ENCODE results near the gene DPH7.
"Not testable (repeated sequence)": the region's sequence is repeated elsewhere in the genome, so short reads cannot be mapped to it uniquely, and the experiment has no call there.

The DPH7 gene

DNA sequence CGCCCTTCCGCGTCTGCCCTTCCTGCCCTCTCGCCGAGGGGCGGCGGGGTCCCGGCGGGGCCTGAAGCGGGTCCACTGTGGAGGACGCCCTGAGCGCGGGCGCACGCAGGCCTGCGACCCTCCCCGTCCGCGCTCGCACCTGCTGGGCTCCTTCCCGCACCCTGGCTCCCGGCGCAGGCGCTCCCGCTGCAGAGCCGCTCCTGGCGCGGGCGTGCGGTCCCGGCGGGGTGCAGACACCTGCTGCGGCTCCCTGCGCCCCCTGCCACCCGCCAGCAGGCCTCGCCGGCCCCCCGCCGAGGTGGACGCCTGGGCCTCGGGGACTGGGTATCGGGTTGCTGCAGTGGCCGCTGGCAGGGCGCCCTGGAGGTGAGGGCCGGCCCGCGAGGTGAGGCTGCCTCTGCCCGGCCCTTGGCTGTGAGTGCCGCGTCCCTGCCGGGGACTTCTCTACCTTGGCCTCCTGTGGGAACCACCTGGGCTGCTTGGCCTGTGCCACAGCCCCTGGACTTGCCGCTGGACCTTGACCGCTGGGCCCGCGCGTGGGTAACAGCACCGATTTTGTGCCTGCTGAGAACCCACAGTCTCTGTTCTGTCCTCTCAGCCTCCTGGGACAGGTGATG lies 27.4 kb upstream of the DPH7 start:
- no peak for DNase-seq

DNA sequence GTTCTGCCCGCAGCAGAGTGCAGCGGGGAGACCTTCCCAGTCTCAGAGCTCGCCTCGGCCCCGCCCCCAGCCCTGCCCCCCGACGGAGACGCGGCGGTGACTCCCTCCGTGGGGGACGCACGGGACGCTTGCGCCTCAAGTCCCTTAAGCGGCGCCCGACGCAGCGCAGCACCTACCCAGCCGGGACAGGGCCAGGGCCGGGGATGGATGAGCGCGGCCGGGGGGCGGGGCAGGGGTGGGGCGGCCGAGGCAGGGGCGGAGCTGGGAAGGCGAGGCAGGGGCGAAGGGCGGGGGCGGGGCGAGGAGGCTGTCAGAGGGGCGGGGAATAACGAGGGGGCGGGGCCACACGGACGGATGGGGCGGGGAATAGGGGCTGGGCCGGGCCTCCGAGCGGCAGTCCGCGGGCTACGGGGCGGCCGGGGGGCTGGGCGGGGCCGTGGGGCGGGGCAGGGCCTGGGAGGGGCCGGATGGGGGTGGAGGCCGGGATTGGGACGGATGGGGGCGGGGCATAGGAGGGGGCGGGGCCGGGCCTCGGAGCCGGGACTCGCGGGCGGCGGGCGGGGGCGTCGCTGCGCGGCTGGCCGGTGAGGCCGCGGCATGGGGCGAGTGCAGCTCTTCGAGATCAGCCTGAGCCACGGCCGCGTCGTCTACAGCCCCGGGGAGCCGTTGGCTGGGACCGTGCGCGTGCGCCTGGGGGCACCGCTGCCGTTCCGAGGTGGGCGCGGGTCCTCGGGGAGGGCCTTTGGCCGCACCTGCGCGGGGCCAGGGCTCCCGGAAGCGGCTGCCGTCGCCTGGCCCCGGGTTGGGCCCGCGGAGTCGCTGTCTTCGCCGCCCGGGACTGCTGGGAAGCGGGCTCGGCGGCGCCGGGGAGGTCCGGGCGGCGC lies 26.6 kb upstream of the DPH7 start, which contains the start of gene ARRDC1:
Gene ARRDC1 (plus strand): TSS at position 566 of the 884 bp plus-strand sequence. CDS start 32 bp downstream, at position 598.
- DNase-seq: peak; percentile 68

DNA sequence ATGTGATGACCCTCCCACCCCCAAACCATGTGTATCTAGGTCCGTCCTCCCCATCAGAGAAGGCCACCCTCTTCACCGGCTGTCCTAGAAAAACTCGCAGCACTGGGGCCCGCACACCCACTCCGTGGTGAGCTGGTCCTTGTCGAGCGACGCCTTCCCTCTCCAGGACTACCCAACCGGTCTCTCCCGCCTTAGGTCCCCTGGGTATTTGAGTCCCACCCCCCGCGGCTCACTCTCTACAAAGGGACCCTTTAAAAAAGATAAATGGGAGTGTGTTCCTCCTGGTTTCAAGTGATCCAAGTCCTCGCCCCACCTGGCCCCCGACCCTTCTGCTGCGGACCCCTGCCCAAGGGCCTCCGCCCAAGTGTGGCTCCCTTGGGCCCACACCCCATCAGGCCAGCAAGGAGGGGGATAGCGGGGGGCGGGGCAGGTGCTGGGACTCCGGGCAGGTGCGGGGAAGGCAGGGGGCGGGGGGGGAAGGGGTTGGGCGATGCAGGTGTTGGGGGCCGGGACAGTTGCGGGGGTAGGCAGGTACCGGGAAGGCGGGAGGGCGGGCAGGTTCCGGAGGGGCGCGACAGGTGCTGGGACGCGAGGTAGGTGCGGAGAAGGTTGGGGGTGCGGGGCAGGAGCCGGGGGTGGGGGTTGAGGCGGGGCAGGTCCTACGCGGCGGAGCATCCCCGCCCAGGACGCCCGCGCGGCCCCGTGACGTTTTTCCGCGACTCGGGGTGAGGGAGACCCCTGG lies 25.8 kb upstream of the DPH7 start:
- DNase-seq: no peak

DNA sequence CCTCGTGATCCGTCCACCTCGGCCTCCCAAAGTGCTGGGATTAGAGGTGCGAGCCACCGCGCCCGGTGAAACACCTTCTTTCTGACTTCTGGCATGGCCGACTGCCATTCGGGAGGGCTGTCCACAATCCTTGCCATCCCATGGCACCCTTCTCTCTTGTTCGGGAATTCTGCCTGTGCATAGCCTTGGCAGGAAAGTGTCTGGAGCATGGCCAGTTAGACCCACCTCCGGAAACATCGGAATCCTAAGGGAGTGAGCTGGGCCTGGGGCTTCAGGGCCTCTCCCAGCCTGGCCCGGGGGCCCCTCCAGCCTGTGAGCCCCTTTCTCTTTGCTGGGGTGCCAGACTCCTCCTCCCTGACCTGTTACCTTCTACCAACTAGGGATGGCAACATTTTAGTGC lies 25.2 kb upstream of the DPH7 start:
- DNase-seq: no peak

DNA sequence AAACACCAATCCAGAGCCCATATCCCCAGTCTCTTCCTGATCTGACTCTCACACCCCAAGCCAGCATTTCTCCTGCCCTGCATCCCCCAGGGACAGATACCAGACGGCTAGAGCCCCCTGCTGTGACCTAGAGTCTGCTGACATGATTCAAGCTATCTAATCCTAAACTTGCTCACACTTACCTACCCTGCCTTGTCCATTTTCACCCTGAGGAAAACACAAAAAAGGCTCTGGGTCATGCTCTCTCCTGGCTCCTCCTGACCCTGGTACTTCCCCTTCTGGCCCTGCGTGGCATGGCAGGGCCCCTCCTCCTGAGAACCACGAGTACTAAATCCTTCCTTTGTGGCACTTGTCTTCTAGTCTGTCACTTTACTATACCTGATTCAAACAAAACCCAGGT lies 23.9 kb upstream of the DPH7 start:
- DNase-seq: no peak

DNA sequence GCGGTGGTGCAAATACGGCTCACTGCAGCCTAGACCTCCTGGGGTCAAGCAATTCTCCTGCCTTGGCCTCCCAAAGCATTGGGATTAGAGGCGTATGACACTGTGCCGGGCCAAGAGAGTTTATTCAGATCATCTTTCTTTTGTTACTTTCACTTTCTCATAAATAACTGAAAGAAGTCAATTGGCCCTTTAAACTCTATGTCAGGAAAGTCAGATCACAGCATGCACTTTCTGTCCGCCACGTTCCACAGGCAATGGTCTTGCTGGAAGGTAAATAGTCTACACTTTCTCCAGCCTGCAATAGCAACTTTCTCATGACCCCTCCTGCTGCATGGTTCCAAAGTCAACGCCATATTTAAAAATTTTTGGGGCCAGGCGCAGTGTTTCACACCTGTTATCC lies 20.2 kb upstream of the DPH7 start:
- no peak for DNase-seq

DNA sequence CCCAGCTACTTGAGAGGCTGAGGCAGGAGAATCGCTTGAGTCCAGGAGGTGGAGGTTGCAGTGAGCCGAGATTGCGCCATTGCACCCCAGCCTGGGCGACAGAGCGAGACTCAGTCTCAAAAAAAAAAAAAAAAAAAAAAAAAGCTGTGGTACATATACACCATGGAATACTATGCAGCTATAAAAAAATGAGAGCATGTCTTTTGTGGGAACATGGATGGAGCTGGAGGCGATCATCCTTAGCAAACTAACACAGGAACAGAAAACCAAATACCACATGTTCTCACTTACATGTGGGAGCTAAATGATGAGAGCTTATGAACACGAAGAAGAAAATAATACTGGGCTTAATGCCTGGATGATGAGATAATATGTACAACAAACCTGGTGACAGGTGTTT lies 17.9 kb upstream of the DPH7 start:
- DNase-seq: not testable (repeated sequence)

DNA sequence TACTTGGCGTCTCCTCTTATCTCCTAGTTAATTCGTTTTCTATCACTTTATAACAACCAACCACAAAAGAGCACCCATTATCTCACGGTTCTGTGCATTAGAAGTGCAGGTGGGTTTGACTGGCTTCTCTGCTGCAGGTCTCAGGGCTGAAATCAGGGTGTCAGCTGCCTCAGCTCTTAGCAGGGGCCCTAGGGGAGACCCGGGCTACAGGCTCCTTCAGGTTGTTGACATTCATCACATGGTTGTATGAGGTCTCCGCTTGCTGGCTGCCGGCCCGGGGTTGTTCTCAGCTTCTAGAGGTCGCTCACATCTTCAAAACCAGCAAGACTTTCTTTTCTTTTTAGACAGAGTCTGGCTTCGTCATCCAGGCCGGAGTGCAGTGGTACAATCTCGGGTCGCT lies 14.5 kb upstream of the DPH7 start:
- no peak for DNase-seq

DNA sequence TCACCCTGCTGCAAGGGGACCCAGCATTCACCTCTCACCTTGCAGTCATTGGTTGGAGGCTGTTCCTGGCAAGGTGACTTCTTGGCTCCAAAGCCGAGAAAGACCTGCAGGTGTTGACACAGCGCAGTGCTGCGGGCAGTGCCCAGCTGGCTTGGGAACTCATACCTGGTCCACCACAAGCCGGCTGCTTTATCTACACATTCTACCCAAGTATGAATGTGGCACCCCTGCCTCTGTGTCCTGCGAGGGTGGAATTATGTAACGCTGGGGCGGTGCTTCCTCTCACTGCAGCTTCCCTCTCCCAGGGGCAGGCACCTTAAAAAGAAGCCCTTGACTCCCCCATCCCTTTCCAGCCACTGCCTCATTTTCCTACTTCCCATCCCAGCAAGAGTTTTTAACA lies 14.0 kb upstream of the DPH7 start:
- no peak for DNase-seq

DNA sequence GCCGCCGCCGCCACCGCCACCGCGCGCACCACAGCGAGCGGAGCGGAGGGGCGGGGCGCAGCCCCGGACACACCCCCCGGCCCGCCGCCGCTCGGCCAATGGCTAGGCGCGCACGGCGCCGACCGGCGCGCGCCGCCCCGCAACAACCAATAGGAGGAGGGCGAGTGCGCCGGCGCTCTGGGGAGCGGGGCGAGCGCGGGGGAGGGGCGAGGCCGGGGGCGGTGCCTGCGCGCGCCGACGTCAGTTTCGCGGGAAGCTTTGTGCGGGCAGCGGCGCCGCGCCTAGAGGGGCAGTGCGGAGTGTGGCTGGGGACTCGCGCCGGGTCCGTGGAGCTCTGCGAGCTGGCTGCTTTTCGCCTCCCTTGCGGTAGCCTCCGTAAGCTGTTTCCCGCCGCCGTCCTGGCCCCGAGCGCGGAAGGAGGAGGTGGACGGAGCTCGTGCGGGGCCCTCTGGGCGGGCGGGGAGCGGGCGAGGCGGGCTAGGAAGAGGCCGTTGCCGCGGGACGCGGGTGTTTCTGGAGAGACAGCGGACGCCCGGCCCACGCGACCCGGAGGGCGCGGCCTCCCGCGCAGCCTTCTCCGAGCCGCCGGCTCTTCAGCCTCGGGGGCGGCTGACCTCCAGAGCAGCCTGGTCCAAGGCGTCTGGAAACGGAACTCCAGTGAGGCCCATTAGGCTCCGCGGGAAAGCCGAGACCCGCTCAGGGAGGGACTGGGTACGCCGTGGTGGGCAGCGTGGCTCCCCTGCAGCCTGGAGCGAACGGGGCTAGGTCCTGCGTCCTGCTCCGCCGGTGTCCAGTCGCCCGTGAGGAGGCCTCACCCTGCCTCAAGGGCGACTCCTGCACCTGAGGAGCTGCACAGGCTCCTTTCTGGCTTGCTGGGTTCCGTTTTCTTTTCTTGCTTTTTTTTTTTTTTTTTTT lies 12.0 kb upstream of the DPH7 start, which contains the start of gene ZMYND19:
Gene ZMYND19 (minus strand): TSS at position 44 of the 915 bp plus-strand sequence. CDS start 249 bp downstream, outside the sequence.
- peak; percentile 19 for DNase-seq

DNA sequence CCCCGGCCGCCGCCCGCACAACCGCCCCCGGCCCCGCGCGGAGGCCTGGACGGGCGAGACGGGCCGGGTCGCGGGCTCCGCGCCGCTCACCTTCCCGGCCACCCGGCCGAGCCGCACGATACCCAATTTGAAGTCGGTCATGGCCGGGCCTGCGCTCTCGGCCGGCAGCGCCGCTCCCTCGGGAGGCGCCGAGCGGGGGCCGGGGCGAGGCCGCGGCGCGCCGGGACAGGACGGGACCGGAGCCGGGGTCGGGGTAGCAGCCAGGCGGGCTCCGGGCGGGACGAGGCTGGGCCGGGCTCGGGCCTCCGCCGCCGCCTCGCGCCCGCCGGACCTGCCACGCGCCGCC lies 11.4 kb upstream of the DPH7 start:
- no peak for DNase-seq

DNA sequence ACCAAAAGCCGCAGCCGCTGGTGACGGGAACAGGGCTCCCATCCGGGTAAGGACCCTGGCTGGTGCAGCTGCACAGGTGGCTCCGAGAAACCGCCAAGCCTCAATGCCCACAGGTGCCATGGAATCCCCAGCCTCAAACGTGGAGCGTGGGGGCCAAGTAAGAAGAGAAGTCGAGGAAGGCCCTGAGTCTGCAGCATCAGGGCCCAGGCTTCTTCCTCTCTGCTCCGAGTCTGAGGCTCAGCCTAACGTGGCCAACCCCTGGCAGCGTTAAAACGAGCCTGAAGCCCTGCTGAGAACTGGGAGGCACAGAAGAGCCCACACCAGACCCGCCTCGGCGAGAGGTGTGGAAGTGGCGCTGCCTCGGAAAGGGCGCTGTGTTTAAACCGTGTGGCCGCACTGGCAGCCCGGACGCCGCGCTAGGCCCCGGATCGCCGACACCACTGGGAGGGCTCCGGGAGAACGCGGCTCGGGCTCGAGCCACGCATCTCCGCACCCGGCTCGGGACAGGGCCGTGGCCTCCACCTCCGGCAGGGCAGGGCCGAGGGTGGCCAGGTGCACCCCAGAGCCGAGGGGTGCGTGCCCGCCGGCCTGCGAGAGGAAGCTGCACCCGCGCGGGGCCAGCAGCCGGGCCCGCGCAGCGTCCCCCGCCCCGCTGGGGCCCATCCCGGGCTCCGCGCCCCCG lies 10.9 kb upstream of the DPH7 start:
- DNase-seq: no peak

DNA sequence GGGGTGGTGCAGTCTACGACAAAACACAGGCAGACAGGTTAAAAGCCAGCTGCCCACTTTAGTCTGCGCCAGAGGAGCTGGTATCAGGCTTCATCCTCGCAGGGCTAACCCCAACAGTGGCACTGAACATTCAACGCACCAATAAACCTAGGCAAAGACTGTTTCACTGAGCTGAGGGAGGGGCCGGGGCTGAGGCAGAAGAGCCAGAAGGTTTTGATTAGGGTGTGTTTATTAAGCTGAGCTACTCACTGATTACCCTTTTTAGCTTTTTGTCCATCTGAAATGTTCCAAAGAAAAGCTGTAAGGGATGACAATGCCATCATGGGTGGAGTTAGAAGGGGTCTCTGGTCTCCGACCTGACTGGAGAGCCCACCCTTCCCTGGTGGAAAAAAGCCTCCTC lies 10.2 kb upstream of the DPH7 start:
- no peak for DNase-seq

DNA sequence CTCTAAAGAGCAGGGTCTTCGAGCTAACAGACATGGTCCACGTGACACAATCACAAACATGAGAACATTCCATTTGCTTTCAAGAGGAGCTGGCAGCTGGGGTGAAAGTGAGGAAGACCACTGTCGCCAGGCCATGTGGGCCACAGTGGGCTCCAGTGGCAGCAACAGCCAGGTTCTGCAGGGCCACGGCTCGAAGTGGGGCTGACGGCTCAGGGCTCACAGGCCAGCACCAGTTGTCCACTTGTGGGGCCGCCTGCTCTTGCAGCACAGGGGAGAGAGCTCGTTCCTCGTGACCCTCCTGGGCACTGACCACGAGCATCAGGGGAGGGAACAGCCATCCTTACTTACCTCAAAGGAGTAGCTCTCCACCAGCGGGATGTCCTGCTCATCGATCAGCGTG lies 9.6 kb upstream of the DPH7 start:
- no peak for DNase-seq

DNA sequence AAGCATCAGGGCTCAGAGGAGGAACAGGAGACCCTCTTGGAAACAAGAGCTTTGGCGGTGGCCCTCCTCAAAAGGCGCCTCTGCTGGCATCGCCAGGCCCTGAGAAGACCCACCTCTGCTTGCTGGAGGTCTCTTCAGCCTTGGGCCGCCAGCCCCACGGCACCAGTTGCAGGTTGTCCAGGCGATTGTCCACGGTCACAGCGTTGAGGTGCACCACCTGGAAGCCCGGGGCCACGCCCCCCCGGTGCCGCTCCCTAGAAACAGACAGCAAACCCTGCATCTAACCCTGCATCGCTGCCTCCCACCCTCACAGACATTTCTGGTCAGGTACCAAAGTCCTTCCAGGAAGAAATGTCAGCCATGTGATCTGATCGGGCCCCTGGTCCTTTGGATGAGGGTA lies 8.1 kb upstream of the DPH7 start:
- no peak for DNase-seq

DNA sequence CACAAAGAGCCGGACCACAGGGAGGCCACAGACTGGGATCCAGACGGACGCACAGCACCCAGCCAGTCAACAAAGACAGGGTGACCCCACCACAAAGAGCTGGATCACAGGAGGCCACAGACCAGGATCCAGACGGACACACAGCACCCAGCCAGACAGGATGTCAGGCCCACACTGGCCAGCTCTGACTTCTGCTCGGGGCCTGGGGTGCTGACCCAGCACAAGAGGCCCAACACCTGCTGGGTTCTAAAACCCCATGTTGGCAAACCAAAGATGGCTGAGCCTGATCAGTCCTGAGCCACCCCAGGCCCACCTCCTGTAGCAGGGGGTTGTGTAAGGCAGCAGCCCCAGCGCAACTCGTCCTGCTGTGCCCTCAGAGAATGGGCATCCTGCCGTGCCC lies 5.2 kb upstream of the DPH7 start:
- DNase-seq: no peak

DNA sequence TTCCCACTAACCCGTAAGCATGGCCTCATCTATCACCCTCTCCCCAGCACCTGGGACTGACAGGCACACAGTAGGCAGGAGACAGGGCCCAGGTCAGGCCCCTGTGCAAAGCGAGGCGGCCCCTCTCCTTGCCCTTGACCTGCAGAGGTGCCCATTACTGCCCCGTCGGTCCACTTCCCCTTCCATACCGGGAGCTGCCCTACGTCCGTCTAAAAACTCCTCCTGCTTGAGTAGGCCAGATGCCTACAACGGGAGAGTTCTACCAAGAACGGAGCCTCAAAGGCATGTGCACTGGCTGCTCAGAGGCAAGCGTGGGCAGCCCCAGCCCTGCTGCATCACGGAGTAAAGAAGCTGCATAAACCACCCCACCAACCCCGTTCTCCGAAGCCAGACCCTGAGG lies 4.6 kb upstream of the DPH7 start:
- no peak for DNase-seq

DNA sequence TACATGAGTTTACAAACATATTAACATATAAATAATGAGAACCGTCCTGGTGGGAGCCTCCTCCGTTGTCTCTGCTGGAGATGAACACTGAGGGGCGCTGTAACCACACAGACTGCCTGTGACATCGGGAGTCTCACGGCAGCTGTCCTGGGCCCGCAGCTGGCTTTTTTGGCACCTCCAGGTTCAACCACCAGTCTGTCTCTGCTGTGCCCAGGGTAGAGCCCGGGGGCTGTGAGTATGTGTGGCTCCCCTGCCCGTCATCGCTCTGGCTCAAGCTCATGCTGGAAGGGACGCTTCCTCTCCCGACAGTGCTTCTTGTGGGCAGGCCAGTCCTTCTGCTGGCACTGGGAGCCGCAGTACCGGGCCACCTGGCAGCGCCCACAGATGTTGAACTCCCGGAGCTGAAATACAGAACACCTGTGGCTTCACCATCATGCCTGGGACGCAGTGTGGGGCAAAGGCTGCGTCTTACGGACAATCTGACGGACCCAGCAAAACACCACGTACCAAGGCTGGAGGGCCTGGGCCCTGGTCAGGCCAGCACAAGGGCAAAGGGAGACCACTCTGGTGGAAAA lies 3.6 kb upstream of the DPH7 start:
- DNase-seq: peak; percentile 35

DNA sequence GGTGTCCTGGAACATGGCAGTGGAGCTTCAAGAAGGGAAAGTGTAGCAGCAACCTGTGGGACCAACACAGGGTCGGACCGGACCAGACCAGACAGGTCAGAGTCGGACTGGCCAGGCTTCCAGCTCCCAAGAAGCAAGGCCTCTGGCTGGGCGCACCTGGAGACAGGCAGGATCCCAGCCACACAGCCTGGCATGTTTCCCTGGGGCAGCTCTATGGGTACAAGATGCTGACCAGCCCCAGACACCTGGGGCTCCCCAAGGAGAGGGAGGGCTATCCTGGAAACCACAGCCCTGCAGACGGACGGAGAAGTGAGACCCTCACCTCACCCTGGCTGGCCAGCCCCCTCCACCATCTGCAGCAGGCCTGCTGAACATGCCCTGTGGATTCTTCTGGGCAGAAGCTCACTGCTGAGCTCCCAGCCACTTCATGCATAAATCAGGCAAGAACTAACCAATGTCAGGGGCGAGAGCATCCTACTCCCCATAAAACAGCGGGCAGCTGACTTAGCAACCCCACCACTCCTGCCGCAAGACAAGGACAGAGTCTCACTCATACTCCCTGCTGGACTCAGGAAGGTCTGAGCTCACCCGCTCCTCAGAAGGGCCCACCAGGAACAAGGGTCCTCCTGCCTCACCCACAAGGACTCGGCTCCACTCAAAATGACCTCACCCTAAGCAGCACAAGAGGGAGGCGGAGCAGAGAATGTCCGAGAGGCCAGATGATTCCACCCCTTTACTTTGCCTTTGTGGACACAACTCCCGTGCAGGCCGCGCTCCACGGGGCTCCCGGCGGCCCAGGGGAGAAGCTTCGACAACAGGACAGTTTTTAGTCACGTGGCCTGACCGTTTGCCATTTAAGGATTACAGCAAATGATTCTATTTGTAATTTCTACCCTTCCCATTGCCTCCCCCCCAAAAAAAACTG lies 2.9 kb upstream of the DPH7 start:
- no peak for DNase-seq

DNA sequence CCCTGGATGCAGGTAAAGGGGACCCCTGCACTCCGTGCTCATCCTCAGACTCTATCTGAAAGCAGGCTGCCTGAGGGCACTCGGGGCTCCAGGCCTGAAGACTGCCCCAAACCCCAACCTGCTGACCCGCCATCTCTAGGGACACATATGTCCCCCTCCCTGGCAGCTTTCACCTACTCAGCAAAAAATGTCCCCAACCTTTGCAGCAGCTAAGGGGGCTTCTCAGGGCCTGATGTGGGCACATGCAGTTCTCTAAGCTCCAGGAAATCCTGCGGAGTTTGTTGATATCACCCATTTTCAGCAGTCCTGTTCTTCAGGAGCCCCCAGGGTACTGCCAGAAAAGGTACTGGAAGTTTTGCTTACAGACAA lies 2.2 kb upstream of the DPH7 start:
- no peak for DNase-seq

All from NCI-H1694 (cell line).